ENCODE data around the gene LRRC8B. TPM values are rescaled to one million over a fixed set of nuclear protein-coding genes. Genes with fewer than 3 reads are reported as not detected.

Gene LRRC8B
- total RNA-seq, 1 donor from 2014 or later = 6.4 TPM

DNA sequence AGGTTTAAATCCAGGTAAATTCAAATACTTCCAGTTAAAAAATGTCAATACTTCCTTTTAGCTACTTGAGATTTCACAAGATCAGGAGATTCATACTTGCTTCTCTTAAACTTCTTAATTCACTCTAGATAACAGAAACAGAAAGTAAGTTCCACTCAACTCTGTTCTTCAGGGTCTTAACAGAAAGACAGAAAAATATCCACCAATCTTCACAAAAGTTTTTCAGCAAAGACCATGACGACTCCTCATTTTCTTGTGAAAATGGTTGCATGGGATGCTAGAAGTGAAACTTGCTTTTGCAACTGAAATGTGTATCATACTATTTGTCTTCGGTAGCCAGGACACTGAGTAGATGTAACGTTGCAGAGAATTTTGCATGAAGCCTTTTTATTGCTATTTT lies 96.0 kb downstream of the LRRC8B start:
- no peak overlapping the region for H3K4me3 Mint-ChIP-seq (ENCODE audit: unreplicated experiment)
- H4K20me1 ChIP-seq (ENCODE audit: insufficient read depth, low read length) = no peaks in the 10 kb centered on the region
- no peaks in the 10 kb centered on the region for H3K36me3 Mint-ChIP-seq (ENCODE audit: low read depth, unreplicated experiment)
- no peak overlapping the region for H3K27ac ChIP-seq (ENCODE audit: low read depth, low read length)
- peaks cover 6% of the 10 kb centered on the region for H3K9me3 Mint-ChIP-seq (ENCODE audit: unreplicated experiment)
- no peaks in the 10 kb centered on the region for H3K4me1 Mint-ChIP-seq (ENCODE audit: low read depth, unreplicated experiment)
- H3K27me3 ChIP-seq (ENCODE audit: insufficient read depth, low read length) = no peaks in the 10 kb centered on the region
- no peaks in the 10 kb centered on the region for H3K36me3 ChIP-seq (ENCODE audit: insufficient read depth, low read length)
- no peak overlapping the region for H3K4me3 ChIP-seq (ENCODE audit: insufficient read depth, low read depth, low read length)
- no peak overlapping the region for H2AFZ ChIP-seq (ENCODE audit: low read depth, low read length)
- H3K4me2 ChIP-seq (ENCODE audit: low read length) = no peak overlapping the region
- H3K9ac ChIP-seq (ENCODE audit: low read length) = no peak overlapping the region
- no peaks in the 10 kb centered on the region for H3K4me1 ChIP-seq (ENCODE audit: insufficient read depth, low read length)
- H3K79me2 ChIP-seq (ENCODE audit: insufficient read depth, low read length) = no peaks in the 10 kb centered on the region
- DNase-seq (ENCODE audit: low read depth) = no peak
- H3K27ac Mint-ChIP-seq (ENCODE audit: unreplicated experiment) = no peak overlapping the region
- FAIRE-seq = no peak
- no peak for TF ChIP-seq EZH2 (IDR thresholded peaks at IDR 0.05; ENCODE audit: insufficient read depth, low read length)
- TF ChIP-seq, protein P1, sequence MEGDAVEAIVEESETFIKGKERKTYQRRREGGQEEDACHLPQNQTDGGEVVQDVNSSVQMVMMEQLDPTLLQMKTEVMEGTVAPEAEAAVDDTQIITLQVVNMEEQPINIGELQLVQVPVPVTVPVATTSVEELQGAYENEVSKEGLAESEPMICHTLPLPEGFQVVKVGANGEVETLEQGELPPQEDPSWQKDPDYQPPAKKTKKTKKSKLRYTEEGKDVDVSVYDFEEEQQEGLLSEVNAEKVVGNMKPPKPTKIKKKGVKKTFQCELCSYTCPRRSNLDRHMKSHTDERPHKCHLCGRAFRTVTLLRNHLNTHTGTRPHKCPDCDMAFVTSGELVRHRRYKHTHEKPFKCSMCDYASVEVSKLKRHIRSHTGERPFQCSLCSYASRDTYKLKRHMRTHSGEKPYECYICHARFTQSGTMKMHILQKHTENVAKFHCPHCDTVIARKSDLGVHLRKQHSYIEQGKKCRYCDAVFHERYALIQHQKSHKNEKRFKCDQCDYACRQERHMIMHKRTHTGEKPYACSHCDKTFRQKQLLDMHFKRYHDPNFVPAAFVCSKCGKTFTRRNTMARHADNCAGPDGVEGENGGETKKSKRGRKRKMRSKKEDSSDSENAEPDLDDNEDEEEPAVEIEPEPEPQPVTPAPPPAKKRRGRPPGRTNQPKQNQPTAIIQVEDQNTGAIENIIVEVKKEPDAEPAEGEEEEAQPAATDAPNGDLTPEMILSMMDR (IDR thresholded peaks at IDR 0.05; ENCODE audit: insufficient read depth, low read depth, low read length) = no peak
- no peaks in the 10 kb centered on the region for H3K27me3 Mint-ChIP-seq (ENCODE audit: low read depth, unreplicated experiment)
- H3K9me3 ChIP-seq (ENCODE audit: insufficient read depth, low read depth, low read length) = no peaks in the 10 kb centered on the region

DNA sequence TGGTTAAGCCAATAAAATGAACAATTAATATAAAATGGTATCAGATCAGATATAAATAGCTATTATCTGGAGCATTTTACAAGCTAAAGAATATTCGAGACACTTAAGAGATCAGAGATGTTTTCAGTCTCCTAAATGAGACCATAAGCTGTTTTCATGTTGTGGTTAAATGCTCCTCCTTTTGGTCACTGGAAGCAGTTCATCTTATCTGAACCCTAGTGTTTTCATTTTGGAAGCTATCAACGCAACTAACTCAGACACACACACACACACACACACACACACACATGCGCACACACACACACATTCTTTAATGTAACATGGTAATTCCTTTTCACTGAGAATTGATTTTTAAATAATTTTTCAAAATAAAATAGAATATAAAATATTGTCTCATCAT lies 98.3 kb downstream of the LRRC8B start:
- no peak overlapping the region for H3K27ac Mint-ChIP-seq (ENCODE audit: unreplicated experiment)
- Histone ChIP-seq H2AFZ (ENCODE audit: low read depth, low read length) (no peak overlapping the region), H4K20me1 (ENCODE audit: insufficient read depth, low read length) (no peaks in the 10 kb centered on the region), H3K27me3 (ENCODE audit: insufficient read depth, low read length) (no peaks in the 10 kb centered on the region), H3K27ac (ENCODE audit: low read depth, low read length) (no peak overlapping the region), H3K9ac (ENCODE audit: low read length) (no peak overlapping the region), H3K4me1 (ENCODE audit: insufficient read depth, low read length) (no peaks in the 10 kb centered on the region), H3K79me2 (ENCODE audit: insufficient read depth, low read length) (no peaks in the 10 kb centered on the region), H3K4me3 (ENCODE audit: insufficient read depth, low read depth, low read length) (no peak overlapping the region), H3K4me2 (ENCODE audit: low read length) (no peak overlapping the region), H3K9me3 (ENCODE audit: insufficient read depth, low read depth, low read length) (no peaks in the 10 kb centered on the region), H3K36me3 (ENCODE audit: insufficient read depth, low read length) (no peaks in the 10 kb centered on the region)
- no peaks in the 10 kb centered on the region for H3K9me3 Mint-ChIP-seq (ENCODE audit: unreplicated experiment)
- DNase-seq (ENCODE audit: low read depth) (no peak), FAIRE-seq (no peak)
- no peaks in the 10 kb centered on the region for H3K4me1 Mint-ChIP-seq (ENCODE audit: low read depth, unreplicated experiment)
- no peak overlapping the region for H3K4me3 Mint-ChIP-seq (ENCODE audit: unreplicated experiment)
- TF ChIP-seq, protein P1 (IDR thresholded peaks at IDR 0.05; ENCODE audit: insufficient read depth, low read depth, low read length) = no peak
- no peak for TF ChIP-seq EZH2 (IDR thresholded peaks at IDR 0.05; ENCODE audit: insufficient read depth, low read length)
- H3K27me3 Mint-ChIP-seq (ENCODE audit: low read depth, unreplicated experiment) = no peaks in the 10 kb centered on the region
- H3K36me3 Mint-ChIP-seq (ENCODE audit: low read depth, unreplicated experiment) = no peaks in the 10 kb centered on the region

DNA sequence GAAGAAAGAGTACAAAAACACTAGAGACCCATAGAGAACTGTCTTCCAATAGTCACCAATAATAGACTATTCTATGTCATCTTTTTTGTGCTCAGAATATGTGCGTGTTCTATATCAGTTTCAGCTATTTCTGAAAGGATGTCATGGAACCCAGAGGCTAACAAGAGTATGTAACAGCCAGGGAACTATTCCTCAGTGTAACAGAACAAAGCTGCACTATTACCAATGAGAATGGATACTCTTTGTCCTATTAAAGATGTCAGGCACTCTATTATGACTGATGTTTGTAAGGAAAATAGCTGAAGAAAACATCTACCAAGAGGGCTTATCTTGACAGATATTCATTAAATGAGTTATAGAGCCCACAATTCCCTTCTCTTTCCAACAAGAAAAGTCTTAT lies 99.7 kb downstream of the LRRC8B start:
- Histone ChIP-seq H3K4me1 (ENCODE audit: insufficient read depth, low read length) (no peaks in the 10 kb centered on the region), H3K27me3 (ENCODE audit: insufficient read depth, low read length) (no peaks in the 10 kb centered on the region), H3K4me3 (ENCODE audit: insufficient read depth, low read depth, low read length) (no peak overlapping the region), H3K4me2 (ENCODE audit: low read length) (no peak overlapping the region), H4K20me1 (ENCODE audit: insufficient read depth, low read length) (no peaks in the 10 kb centered on the region), H3K9ac (ENCODE audit: low read length) (no peak overlapping the region), H3K27ac (ENCODE audit: low read depth, low read length) (no peak overlapping the region), H3K9me3 (ENCODE audit: insufficient read depth, low read depth, low read length) (no peaks in the 10 kb centered on the region), H3K79me2 (ENCODE audit: insufficient read depth, low read length) (no peaks in the 10 kb centered on the region), H2AFZ (ENCODE audit: low read depth, low read length) (no peak overlapping the region), H3K36me3 (ENCODE audit: insufficient read depth, low read length) (no peaks in the 10 kb centered on the region)
- Mint-ChIP-seq H3K9me3 (ENCODE audit: unreplicated experiment) (no peaks in the 10 kb centered on the region), H3K27ac (ENCODE audit: unreplicated experiment) (no peak overlapping the region), H3K27me3 (ENCODE audit: low read depth, unreplicated experiment) (peaks cover 7% of the 10 kb centered on the region), H3K4me1 (ENCODE audit: low read depth, unreplicated experiment) (no peaks in the 10 kb centered on the region), H3K36me3 (ENCODE audit: low read depth, unreplicated experiment) (no peaks in the 10 kb centered on the region), H3K4me3 (ENCODE audit: unreplicated experiment) (no peak overlapping the region)
- TF ChIP-seq EZH2 (IDR thresholded peaks at IDR 0.05; ENCODE audit: insufficient read depth, low read length) = no peak
- TF ChIP-seq, protein P1 (IDR thresholded peaks at IDR 0.05; ENCODE audit: insufficient read depth, low read depth, low read length) = no peak
- DNase-seq (ENCODE audit: low read depth) = no peak
- no peak for FAIRE-seq

All from astrocyte (in vitro differentiated cells and primary cell).